Measurements from ENCODE around the gene ARRDC5. TPM values are rescaled to one million over a fixed set of nuclear protein-coding genes. Genes with fewer than 3 reads are reported as not detected.

ARRDC5 gene
- total RNA-seq, 1 donor from 2014 or later, result not detected

DNA sequence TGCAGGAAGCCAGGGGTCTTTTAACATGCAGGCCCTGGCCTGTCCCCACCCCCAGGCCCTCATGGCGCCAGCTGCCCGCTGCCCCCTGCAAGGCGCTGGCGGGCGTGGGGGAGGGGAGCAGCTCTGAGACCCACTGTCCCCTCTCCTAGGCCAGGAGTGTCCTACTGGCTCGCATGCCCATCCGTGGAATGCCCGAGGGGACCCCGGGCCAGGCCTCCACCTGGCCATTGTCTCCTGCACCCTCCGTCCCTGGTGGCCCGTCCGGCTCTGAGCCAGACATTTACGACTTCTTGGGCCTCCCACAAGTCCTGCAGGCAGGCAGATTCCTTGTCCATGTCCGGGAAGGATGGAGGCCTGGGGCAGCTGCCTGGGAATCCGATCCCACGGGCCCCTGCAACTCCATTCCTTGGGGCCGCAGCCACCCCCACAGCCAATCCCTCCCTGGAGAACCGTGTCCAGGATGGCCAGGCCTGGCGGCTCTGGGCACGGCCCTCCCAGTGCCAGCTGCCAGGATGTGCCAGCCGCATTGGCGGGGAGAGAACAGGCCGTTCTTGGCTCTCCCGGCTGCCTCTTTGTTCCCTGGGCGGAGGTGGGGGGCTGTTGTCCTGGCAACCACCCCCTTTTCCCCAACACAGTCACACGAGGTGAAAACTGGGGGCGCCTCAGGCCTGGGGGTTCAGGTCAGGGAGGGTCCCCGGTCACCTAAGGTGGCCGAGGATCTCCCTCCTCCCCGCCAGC lies 24.8 kb downstream of the ARRDC5 start:
- TF ChIP-seq CTCF (conservative IDR thresholded peaks at IDR 0.05; ENCODE audit: low read depth, low read length), result no peak
- no peak overlapping the region for H3K4me3 ChIP-seq (ENCODE audit: low read depth, low read length)
- DNase-seq (ENCODE audit: low read depth), result no peak

DNA sequence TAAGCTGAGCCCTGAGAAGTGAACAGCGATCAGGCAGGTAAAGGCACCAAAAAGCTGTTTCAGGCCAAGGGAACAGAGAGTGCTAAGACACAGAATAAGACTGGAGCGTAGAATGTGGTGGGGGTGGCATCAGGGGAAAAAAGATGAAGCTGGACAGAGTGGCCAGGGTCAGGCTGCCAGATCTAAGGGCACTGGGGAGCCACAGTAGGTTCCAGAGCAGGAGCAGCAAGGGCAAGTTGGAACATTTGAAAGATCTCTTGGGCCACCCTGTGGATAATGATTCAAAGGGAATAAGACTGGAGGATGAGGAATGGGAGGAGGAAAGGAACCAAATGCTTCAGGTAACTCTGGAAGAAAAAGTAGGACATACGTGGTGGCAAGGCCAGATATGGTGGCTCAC lies 28.8 kb downstream of the ARRDC5 start:
- no peak for TF ChIP-seq CTCF (conservative IDR thresholded peaks at IDR 0.05; ENCODE audit: low read depth, low read length)
- H3K4me3 ChIP-seq (ENCODE audit: low read depth, low read length), result no peak overlapping the region
- no peak for DNase-seq (ENCODE audit: low read depth)

- H3K4me3 ChIP-seq (ENCODE audit: low read depth, low read length), result no peak overlapping the region
- DNase-seq (ENCODE audit: low read depth), result no peak
- no peak for TF ChIP-seq CTCF (conservative IDR thresholded peaks at IDR 0.05; ENCODE audit: low read depth, low read length)
Observed at GRCh38 chr19:4871711-4872110, 31.0 kb downstream of the ARRDC5 start.

DNA sequence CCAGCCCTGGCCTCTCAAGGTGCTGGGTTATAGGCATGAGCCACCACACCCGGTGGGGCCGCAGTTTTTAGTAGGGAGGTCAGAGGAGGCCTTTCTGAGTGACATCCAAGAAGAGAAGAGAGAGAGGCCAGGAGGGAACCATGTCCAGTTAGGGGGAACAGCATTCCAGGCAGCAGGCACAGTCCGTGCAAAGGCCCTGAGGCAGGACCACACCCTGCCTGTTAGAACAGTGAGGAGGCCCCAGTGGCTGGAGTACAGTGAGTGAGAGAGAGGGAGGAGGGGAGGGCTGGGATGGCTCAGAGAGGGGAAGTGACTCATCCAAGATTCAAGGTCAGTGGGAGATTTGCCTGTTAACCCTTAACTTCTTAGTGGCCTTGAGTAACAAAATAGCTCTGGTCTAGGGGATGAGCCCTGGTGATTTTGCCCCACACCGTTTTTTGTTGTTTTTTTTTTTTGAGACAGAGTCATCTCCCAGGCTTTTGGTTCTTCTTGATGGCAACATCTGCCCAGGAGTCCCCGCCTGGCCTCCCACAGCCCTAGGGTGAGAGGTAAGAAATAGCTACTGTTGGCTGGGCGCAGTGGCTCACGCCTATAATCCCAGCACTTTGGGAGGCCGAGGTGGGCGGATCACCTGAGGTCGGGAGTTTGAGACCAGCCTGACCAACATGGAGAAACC lies 32.5 kb downstream of the ARRDC5 start:
- H3K4me3 ChIP-seq (ENCODE audit: low read depth, low read length), result no peak overlapping the region
- no peak for TF ChIP-seq CTCF (conservative IDR thresholded peaks at IDR 0.05; ENCODE audit: low read depth, low read length)
- peak; percentile 41 for DNase-seq (ENCODE audit: low read depth)

- no peak overlapping the region for H3K4me3 ChIP-seq (ENCODE audit: low read depth, low read length)
- no peak for TF ChIP-seq CTCF (conservative IDR thresholded peaks at IDR 0.05; ENCODE audit: low read depth, low read length)
- no peak for DNase-seq (ENCODE audit: low read depth)
Observed at GRCh38 chr19:4868286-4868834, 34.3 kb downstream of the ARRDC5 start.

GRCh38 chr19:4867534-4868285 lies 35.0 kb downstream of the ARRDC5 start, which contains the start of gene PLIN3:
Gene PLIN3 (minus strand): TSS chr19:4867667. CDS start chr19:4861394, 6,273 bp downstream.
- H3K4me3 ChIP-seq (ENCODE audit: low read depth, low read length), result peak within 1 kb of the TSS; percentile 83
- no peak for DNase-seq (ENCODE audit: low read depth)
- no peak for TF ChIP-seq CTCF (conservative IDR thresholded peaks at IDR 0.05; ENCODE audit: low read depth, low read length)
